Measurements from ENCODE around the gene RPTOR. TPM values are rescaled to one million over a fixed set of nuclear protein-coding genes. Genes with fewer than 3 reads are reported as not detected.
"Not testable (repeated sequence)": the region's sequence is repeated elsewhere in the genome, so short reads cannot be mapped to it uniquely, and the experiment has no call there.

RPTOR gene
- polyA plus RNA-seq, 1 of the 3 experiments (the other 2 are of a cell fraction) = 14.9 TPM

- Histone ChIP-seq H3K4me1 (ENCODE audit: control insufficient read depth in 1 of 2, insufficient read depth in 2 of 2, low read depth in 1 of 2, low read length in 1 of 2) (peaks cover 5 to 23% of the 10 kb centered on the region in 2 experiments; a peak in 1 of 4 replicates), H3K36me3 (replicated peaks in 1 of 2; ENCODE audit: control insufficient read depth in 1 of 2, insufficient read depth in 2 of 2, low read length in 1 of 2) (peaks cover 0 to 13% of the 10 kb centered on the region in 2 experiments), H4K20me1 (ENCODE audit: insufficient read depth) (no peaks in the 10 kb centered on the region), H3K9me2 (no peaks in the 10 kb centered on the region), H3K27me3 (ENCODE audit: insufficient read depth) (no peaks in the 10 kb centered on the region), H3K9ac (no peak overlapping the region), H3K27ac (ENCODE audit: low read depth in 2 of 2, low read length in 1 of 2) (no peak overlapping the region; a peak in 1 of 4 replicates), H3K4me2 (no peak overlapping the region), H3K4me3 (ENCODE audit: low read depth in 2 of 2, low read length in 1 of 2) (no peak overlapping the region), H3K79me2 (ENCODE audit: insufficient read depth) (no peaks in the 10 kb centered on the region), H3F3A (replicated peaks; ENCODE audit: insufficient read depth) (no peaks in the 10 kb centered on the region), H3K9me3 (no peaks in the 10 kb centered on the region), H2AFZ (ENCODE audit: low read depth) (no peak overlapping the region)
- TF ChIP-seq USF1 (IDR thresholded peaks at IDR 0.05; ENCODE audit: borderline replicate concordance, low read depth) (no peak), FOXJ3 (CRISPR knock-in tag; IDR thresholded peaks at IDR 0.05) (no peak), TCF12 (IDR thresholded peaks at IDR 0.05) (no peak), IRF3 (IDR thresholded peaks at IDR 0.05; ENCODE audit: low read depth, low read length) (no peak)
- POLR2A ChIA-PET = interaction anchor here (1.4 kb wide), 2 partner anchors 12 to 18 kb away, joined by 4 to 5 read pairs; no protein-coding TSS in a partner anchor
- DNase-seq = no peak
- 89% methylated on average over 7 of the region's 10 CpGs for WGBS (ENCODE audit: low lambda C conversion rate)
- CTCF ChIA-PET = interaction anchor here (0.8 to 0.9 kb wide), 2 partner anchors 43 to 165 kb away, joined by 3 read pairs; no protein-coding TSS in a partner anchor
These were observed 270.6 kb downstream of the RPTOR start for GRCh38 chr17:80815151-80815681.

- 91% methylated on average over 20 of the region's 23 CpGs for WGBS (ENCODE audit: low lambda C conversion rate)
- not testable (repeated sequence) for H3K27me3 ChIP-seq (ENCODE audit: insufficient read depth); H3K9me2 ChIP-seq; H2AFZ ChIP-seq (ENCODE audit: low read depth); DNase-seq; H4K20me1 ChIP-seq (ENCODE audit: insufficient read depth); H3K9me3 ChIP-seq; H3K27ac ChIP-seq (ENCODE audit: low read depth in 2 of 2, low read length in 1 of 2); H3K9ac ChIP-seq; H3K79me2 ChIP-seq (ENCODE audit: insufficient read depth); H3K4me2 ChIP-seq; H3K4me3 ChIP-seq (ENCODE audit: low read depth in 2 of 2, low read length in 1 of 2); H3F3A ChIP-seq (replicated peaks; ENCODE audit: insufficient read depth)
- POLR2A ChIA-PET = interaction anchor here (1.4 kb wide), 2 partner anchors 11 to 17 kb away, joined by 4 to 5 read pairs; no protein-coding TSS in a partner anchor
- peaks cover 0 to 13% of the 10 kb centered on the region in 2 experiments for H3K36me3 ChIP-seq (replicated peaks in 1 of 2; ENCODE audit: control insufficient read depth in 1 of 2, insufficient read depth in 2 of 2, low read length in 1 of 2)
- peaks cover 5 to 28% of the 10 kb centered on the region in 2 experiments; a peak in 1 of 4 replicates for H3K4me1 ChIP-seq (ENCODE audit: control insufficient read depth in 1 of 2, insufficient read depth in 2 of 2, low read depth in 1 of 2, low read length in 1 of 2)
- CTCF ChIA-PET = interaction anchor here (0.8 to 1.3 kb wide), 3 partner anchors 43 to 166 kb away, joined by 3 read pairs; no protein-coding TSS in a partner anchor
These were observed 271.1 kb downstream of the RPTOR start for GRCh38 chr17:80815718-80816117.

- peaks cover 5 to 28% of the 10 kb centered on the region in 2 experiments; a peak in 1 of 4 replicates for H3K4me1 ChIP-seq (ENCODE audit: control insufficient read depth in 1 of 2, insufficient read depth in 2 of 2, low read depth in 1 of 2, low read length in 1 of 2)
- WGBS (ENCODE audit: low lambda C conversion rate) = 93% methylated on average over 24 of the region's 24 CpGs
- H3K27me3 ChIP-seq (ENCODE audit: insufficient read depth) = no peaks in the 10 kb centered on the region
- POLR2A ChIA-PET = interaction anchor here (1.4 kb wide), 1 partner anchor 17 kb away, joined by 5 read pairs; no protein-coding TSS in a partner anchor
- no peak overlapping the region for H2AFZ ChIP-seq (ENCODE audit: low read depth)
- no peaks in the 10 kb centered on the region for H3F3A ChIP-seq (replicated peaks; ENCODE audit: insufficient read depth)
- H4K20me1 ChIP-seq (ENCODE audit: insufficient read depth) = no peaks in the 10 kb centered on the region
- no peak overlapping the region for H3K4me2 ChIP-seq
- no peaks in the 10 kb centered on the region for H3K9me3 ChIP-seq
- no peak overlapping the region for H3K4me3 ChIP-seq (ENCODE audit: low read depth in 2 of 2, low read length in 1 of 2)
- H3K9me2 ChIP-seq = no peaks in the 10 kb centered on the region
- H3K36me3 ChIP-seq (replicated peaks in 1 of 2; ENCODE audit: control insufficient read depth in 1 of 2, insufficient read depth in 2 of 2, low read length in 1 of 2) = peaks cover 0 to 13% of the 10 kb centered on the region in 2 experiments
- CTCF ChIA-PET = interaction anchor here (1.1 to 2.1 kb wide), 4 partner anchors 11 to 389 kb away, joined by 3 to 6 read pairs (median 4); no protein-coding TSS in a partner anchor
- DNase-seq = peak; percentile 30
- H3K79me2 ChIP-seq (ENCODE audit: insufficient read depth) = no peaks in the 10 kb centered on the region
- H3K9ac ChIP-seq = no peak overlapping the region
- no peak overlapping the region for H3K27ac ChIP-seq (ENCODE audit: low read depth in 2 of 2, low read length in 1 of 2)
- TF ChIP-seq ZBTB33 (IDR thresholded peaks at IDR 0.05; ENCODE audit: borderline replicate concordance, low read depth) (no peak), FOXJ3 (CRISPR knock-in tag; IDR thresholded peaks at IDR 0.05) (no peak), REST (IDR thresholded peaks at IDR 0.05; ENCODE audit: low read depth, low read length) (no peak), TEAD4 (IDR thresholded peaks at IDR 0.05; ENCODE audit: borderline replicate concordance, insufficient read depth) (no peak), MEF2A (IDR thresholded peaks at IDR 0.05; ENCODE audit: borderline replicate concordance, low read depth) (no peak), TAF1 (IDR thresholded peaks at IDR 0.05; ENCODE audit: borderline replicate concordance, low read depth, low read length) (no peak)
These were observed 271.8 kb downstream of the RPTOR start for GRCh38 chr17:80816241-80817103.
